HG03095 (cell line): ENCODE results near the gene SCNM1.
"Not testable (repeated sequence)": the region's sequence is repeated elsewhere in the genome, so short reads cannot be mapped to it uniquely, and the experiment has no call there.

Experiments
- ATAC-seq: cut with Tn5 transposase; IDR thresholded peaks from one replicate; pipeline ENCODE4 v1.9.1; 2021; ENCODE audit warnings: moderate library complexity; ENCODE audit not compliant: unreplicated experiment

Gene SCNM1

GRCh38 chr1:151146412-151147131, 19.4 kb upstream of the SCNM1 start, which contains the start of gene SEMA6C:
SEMA6C (minus strand) TSS chr1:151146631; CDS start chr1:151142621, 4,010 bp downstream.
- ATAC-seq = peak; percentile 98

DNA sequence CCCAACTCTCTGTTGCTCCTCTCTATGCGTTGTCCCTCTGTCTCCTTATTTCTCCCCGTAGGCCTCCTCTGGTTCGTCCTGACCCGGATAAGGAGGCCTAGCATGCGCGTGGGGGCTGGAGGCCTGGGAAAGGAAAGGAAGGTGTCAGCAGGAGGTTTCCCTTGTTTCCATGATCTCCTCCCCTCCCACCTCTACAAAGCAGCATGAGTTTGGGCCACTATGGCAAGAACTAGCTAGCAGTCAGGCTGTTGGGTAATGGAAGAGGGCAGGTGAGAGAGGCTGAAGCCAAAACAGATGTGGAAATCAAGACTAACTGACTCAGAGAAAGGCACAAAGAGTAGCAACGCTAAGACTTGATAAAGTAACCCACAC, 18.8 kb upstream of the SCNM1 start:
- no peak for ATAC-seq

DNA sequence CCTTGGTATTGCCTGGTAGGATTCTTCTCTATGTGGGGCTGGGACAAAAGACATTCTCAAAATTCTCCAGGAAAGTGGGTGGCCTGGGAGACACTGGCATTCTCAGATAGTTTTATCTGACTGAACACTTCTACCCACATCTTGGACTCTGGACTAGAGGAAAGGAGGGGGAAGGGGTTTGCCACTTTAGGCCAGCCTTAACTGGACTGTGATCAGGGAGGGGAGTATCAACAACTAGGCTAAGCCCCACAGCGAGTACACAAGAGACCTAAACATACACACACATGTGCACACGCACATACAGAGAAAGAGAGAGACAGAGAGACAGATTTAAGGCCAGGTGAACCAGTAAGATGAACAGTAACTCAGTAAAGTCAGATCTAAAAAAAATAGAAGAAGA, 18.3 kb upstream of the SCNM1 start:
- no peak for ATAC-seq

DNA sequence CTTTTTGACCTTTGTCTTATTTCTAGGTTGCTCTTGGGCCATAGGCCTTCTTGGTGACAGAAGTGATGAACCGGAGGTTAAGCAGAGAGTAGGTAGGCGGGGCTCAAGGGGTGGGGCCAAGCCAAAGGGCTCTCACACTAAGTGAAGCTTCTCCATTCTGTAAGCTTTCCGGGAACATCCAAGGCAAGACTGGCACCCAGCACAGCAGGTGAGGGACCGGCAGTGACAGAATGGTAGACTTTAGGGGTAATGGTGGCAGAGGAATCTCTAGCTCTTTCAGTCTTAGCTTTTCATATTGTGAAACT, 9.5 kb upstream of the SCNM1 start, which contains the start of gene TNFAIP8L2:
TSS of gene TNFAIP8L2 (plus strand) at position 135 of the 305 bp plus-strand sequence. CDS start 2,049 bp downstream, outside the sequence.
- ATAC-seq = peak; percentile 59

DNA sequence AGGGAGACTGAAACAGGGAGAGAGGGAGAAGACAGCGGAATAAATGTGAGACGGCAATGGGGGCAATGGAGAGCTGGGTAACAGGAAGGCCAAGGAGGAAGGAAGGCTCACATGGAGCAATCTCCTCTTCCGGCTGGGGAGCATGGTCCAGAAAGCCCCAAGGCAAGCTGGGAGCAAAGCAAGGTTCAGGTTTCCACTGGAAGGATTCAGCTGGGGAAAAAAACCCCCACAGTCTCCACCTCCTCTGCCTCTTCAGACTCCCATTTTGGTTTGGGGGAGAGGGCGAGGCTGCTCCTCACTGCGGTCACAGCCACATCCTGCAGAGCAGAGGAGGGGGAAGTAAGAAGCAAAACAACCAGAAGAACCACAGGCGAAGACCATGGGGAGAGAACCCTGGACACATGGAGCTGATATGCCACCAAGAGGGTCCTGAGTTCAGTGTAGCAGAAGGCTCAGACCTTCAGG, 8.8 kb upstream of the SCNM1 start:
- no peak for ATAC-seq

- no peak for ATAC-seq
These were observed 7.6 kb upstream of the SCNM1 start for GRCh38 chr1:151158326-151158725.

- ATAC-seq = no peak
These were observed 7.1 kb upstream of the SCNM1 start for GRCh38 chr1:151158751-151159251.

GRCh38 chr1:151159373-151159772, 6.6 kb upstream of the SCNM1 start:
- ATAC-seq = no peak

- ATAC-seq = no peak
These were observed 1.1 kb upstream of the SCNM1 start for GRCh38 chr1:151164732-151165280.

GRCh38 chr1:151165281-151165737, 635 bp upstream of the SCNM1 start:
- peak; percentile 12 for ATAC-seq

GRCh38 chr1:151166505-151166956, 587 bp downstream of the SCNM1 start:
- ATAC-seq = no peak

- no peak for ATAC-seq
These were observed 1.2 kb downstream of the SCNM1 start for GRCh38 chr1:151167116-151167515.

GRCh38 chr1:151171190-151171589, 5.2 kb downstream of the SCNM1 start:
- no peak for ATAC-seq

GRCh38 chr1:151175041-151175741, 9.2 kb downstream of the SCNM1 start:
- ATAC-seq = no peak

- ATAC-seq = no peak
These were observed 9.9 kb downstream of the SCNM1 start, which contains the start of gene TMOD4 for GRCh38 chr1:151175863-151176262. TMOD4 (minus strand) TSS chr1:151175981; CDS start chr1:151174875, 1,106 bp downstream.

GRCh38 chr1:151176514-151177045, 10.6 kb downstream of the SCNM1 start:
- no peak for ATAC-seq

DNA sequence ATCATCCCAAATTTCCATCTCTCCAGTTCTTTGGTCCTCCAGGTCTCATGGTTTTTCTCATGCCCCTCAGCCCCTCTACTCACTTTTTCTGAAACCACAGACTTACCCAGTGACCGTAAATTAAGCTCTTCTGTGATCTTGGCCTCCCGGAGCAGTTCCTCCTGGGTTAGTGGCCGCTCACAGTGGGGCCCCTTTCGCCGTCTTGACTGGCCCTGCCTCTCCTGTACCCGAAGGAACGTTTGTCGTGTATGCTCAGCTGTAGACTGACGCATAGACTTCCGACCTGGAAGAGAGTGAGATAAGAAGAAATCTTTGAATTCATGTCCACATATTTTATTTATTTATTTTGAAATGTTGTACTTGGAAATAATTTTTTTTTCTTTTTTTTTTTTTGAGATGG, 18.3 kb downstream of the SCNM1 start:
- no peak for ATAC-seq

DNA sequence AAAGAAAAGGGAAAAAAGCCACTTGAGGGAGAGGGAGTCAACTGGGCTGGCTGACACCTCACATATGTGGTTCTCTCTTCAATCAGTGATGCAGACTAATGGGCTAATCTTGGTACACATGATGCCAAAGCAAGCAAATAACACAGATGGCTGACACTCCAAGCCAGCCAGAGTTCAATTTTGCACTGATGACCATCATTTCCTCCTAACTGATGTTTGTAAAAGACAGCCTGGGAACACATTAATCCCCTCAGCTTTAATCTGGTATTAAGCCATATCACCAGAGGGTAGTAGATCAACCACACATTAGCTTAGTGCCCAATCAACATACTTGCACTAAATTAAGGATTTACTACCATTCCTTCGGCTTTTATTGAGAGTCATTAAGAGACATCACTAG, 21.3 kb downstream of the SCNM1 start:
- ATAC-seq = no peak

DNA sequence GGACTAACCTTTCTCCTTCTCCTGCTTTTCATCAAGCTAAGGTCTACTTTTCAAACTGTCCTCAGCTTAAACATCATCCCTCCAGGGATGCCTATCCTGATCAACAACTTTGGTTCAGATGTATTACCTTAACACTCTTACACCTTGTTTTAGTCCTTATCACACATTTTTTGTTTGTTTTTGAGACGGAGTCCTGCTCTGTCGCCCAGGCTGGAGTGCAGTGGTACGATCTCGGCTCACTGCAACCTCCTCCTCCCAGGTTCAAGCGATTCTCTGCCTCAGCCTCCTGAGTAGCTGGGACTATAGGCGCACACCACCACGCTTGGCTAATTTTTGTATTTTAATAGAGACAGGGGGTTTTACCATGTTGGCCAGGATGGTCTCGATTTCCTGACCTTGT, 22.7 kb downstream of the SCNM1 start:
- not testable (repeated sequence) for ATAC-seq

- ATAC-seq = peak; percentile 78
These were observed 23.9 kb downstream of the SCNM1 start, which contains the start of gene VPS72 for GRCh38 chr1:151189637-151190445. VPS72 (minus strand) TSS chr1:151190197; CDS start chr1:151190121, 76 bp downstream.
